ENCODE measurements around the gene PRR32. TPM values are rescaled to one million over a fixed set of nuclear protein-coding genes. Genes with fewer than 3 reads are reported as not detected.

The PRR32 gene
- total and polyA plus RNA-seq, 2 donors (not counting 3 experiments of a cell fraction or from before 2014, with no cell fraction given), result not detected

DNA sequence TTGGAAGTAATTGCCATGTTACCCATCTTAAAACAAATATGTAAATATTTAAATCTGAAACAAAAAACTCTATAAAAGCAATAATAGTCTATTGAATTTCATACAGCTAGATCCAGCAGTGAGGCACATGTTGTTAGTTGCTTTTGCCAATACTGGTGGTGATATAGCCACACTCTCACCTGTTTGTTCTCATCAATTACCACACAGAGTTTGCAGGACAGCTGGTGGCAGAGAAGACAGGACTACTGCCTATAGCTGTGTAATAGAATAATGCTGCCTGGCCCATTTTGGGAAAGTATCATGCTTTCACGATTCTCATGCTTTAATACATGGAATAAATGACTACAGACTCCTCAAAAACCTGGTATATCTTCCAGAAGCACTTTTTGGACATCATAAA lies 3.7 kb upstream of the PRR32 start:
- DNase-seq (ENCODE audit: low read depth, low spot score), result no peak
- ChIA-PET POLR2A (no interaction called here), CTCF (no interaction called here)
- H3K9me3 ChIP-seq (replicated peaks; ENCODE audit: control insufficient read depth, insufficient read depth, low read length), result no peaks in the 10 kb centered on the region
- no TSS peak for BruUV-seq (replicated peaks)
- no peak overlapping the region for H2AFZ ChIP-seq (ENCODE audit: low read depth, low read length)
- no peaks in the 10 kb centered on the region for H3K4me1 ChIP-seq (ENCODE audit: control insufficient read depth, extremely low read depth, insufficient read depth, low read length)
- no peak overlapping the region for H3K4me3 ChIP-seq (replicated peaks in 1 of 3; ENCODE audit: insufficient read depth in 1 of 3, low read depth in 1 of 3, low read length in 3 of 3)
- H3K79me2 ChIP-seq (ENCODE audit: control insufficient read depth, insufficient read depth, low read length), result no peaks in the 10 kb centered on the region
- no peak overlapping the region for H3K27ac ChIP-seq (ENCODE audit: insufficient read depth, low read depth, low read length)
- no peaks in the 10 kb centered on the region for H3K36me3 ChIP-seq (ENCODE audit: control insufficient read depth in 2 of 2, extremely low read depth in 1 of 2, insufficient read depth in 2 of 2, low read length in 2 of 2)
- dilution Hi-C loops (cut with MboI; ENCODE audit: extremely low pct_ligation_motif_present, low sequenced_read_pairs), result no loop called here
- H3K9ac ChIP-seq (replicated peaks; ENCODE audit: extremely low read depth, insufficient read depth, low read length), result no peak overlapping the region
- intact Hi-C loops (cut with micrococcal nuclease), result no loop called here
- FAIRE-seq, result no peak
- H3K27me3 ChIP-seq (ENCODE audit: control insufficient read depth in 2 of 2, insufficient read depth in 2 of 2, low read length in 2 of 2), result no peaks in the 10 kb centered on the region
- no peaks in the 10 kb centered on the region for H4K20me1 ChIP-seq (replicated peaks; ENCODE audit: control insufficient read depth, extremely low read depth, insufficient read depth, low read length)
- H3K9me1 ChIP-seq (replicated peaks; ENCODE audit: control insufficient read depth, extremely low read depth, insufficient read depth, low read length), result no peaks in the 10 kb centered on the region
- no peak overlapping the region for H3K4me2 ChIP-seq (ENCODE audit: insufficient read depth, low read length)
- TF ChIP-seq, protein P1, sequence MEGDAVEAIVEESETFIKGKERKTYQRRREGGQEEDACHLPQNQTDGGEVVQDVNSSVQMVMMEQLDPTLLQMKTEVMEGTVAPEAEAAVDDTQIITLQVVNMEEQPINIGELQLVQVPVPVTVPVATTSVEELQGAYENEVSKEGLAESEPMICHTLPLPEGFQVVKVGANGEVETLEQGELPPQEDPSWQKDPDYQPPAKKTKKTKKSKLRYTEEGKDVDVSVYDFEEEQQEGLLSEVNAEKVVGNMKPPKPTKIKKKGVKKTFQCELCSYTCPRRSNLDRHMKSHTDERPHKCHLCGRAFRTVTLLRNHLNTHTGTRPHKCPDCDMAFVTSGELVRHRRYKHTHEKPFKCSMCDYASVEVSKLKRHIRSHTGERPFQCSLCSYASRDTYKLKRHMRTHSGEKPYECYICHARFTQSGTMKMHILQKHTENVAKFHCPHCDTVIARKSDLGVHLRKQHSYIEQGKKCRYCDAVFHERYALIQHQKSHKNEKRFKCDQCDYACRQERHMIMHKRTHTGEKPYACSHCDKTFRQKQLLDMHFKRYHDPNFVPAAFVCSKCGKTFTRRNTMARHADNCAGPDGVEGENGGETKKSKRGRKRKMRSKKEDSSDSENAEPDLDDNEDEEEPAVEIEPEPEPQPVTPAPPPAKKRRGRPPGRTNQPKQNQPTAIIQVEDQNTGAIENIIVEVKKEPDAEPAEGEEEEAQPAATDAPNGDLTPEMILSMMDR (IDR thresholded peaks at IDR 0.05; ENCODE audit: extremely low read depth in 1 of 2, insufficient read depth in 1 of 2, low read depth in 1 of 2, low read length in 2 of 2), result no peak
- TF ChIP-seq POLR2AphosphoS5 (IDR thresholded peaks at IDR 0.05; ENCODE audit: insufficient read depth, low read depth, low read length) (no peak), GATA2 (IDR thresholded peaks at IDR 0.05; ENCODE audit: insufficient read depth, insufficient read length, low read depth, low read length) (no peak), POLR2A (IDR thresholded peaks at IDR 0.05; ENCODE audit: low read depth, low read length) (no peak), FOS (IDR thresholded peaks at IDR 0.05; ENCODE audit: borderline replicate concordance, insufficient read depth, low read length) (no peak), EZH2 (IDR thresholded peaks at IDR 0.05; ENCODE audit: borderline replicate concordance, low read depth, low read length, severe bottlenecking) (no peak), JUN (IDR thresholded peaks at IDR 0.05; ENCODE audit: borderline replicate concordance, insufficient read depth, insufficient read length, low read depth) (no peak), MYC (IDR thresholded peaks at IDR 0.05; ENCODE audit: low read depth, low read length) (no peak)
- TF ChIP-seq, protein P2, sequence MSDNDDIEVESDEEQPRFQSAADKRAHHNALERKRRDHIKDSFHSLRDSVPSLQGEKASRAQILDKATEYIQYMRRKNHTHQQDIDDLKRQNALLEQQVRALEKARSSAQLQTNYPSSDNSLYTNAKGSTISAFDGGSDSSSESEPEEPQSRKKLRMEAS (IDR thresholded peaks at IDR 0.05; ENCODE audit: insufficient read depth, insufficient read length), result no peak

All from endothelial cell of umbilical vein (primary cell).